Measurements from ENCODE around the gene NDUFV3. TPM values are rescaled to one million over a fixed set of nuclear protein-coding genes. Genes with fewer than 3 reads are reported as not detected.

NDUFV3 gene
- total and polyA plus RNA-seq, 2 donors (not counting 1 experiment from before 2014, with no cell fraction given): 37.7 to 38.2 TPM

DNA sequence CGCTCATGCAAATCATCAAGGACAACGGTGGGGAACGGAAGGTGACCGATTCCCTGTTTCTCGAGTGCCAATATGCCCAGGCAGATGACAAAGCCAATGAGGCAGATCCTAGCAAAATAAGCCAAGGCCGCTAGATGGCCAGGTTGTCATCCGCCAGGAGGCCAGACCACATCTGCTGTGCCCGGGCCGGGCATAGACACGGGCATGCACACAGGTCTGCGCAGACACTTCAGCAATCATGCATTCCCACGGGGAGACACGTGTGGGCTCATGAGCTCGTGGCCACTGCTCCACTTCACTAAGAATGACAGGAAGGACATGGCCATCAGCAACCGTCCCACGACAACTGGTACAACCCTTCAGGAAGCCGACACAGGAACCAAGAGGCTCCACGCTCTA, 37.2 kb upstream of the NDUFV3 start:
- no peaks in the 10 kb centered on the region for H3K4me1 ChIP-seq (ENCODE audit: control insufficient read depth, extremely low read depth, insufficient read depth, low read length)
- H3K27me3 ChIP-seq (ENCODE audit: control insufficient read depth, insufficient read depth, low read length): no peaks in the 10 kb centered on the region
- no peak overlapping the region for H3K4me2 ChIP-seq (ENCODE audit: extremely low read depth, insufficient read depth, low read length)
- H3K79me2 ChIP-seq (ENCODE audit: control insufficient read depth, insufficient read depth, low read length): peaks cover 3% of the 10 kb centered on the region
- no peak overlapping the region for H3K27ac ChIP-seq (ENCODE audit: insufficient read depth, low read length)
- no peak overlapping the region for H3K9ac ChIP-seq (ENCODE audit: insufficient read depth, low read length)
- no peak overlapping the region for H2AFZ ChIP-seq (ENCODE audit: low read length)
- H4K20me1 ChIP-seq (ENCODE audit: control insufficient read depth, extremely low read depth, insufficient read depth, low read length): no peaks in the 10 kb centered on the region
- no peak overlapping the region for H3K4me3 ChIP-seq (replicated peaks in 1 of 4; ENCODE audit: control extremely low read depth in 1 of 4, insufficient read depth in 1 of 4, low read depth in 3 of 4, low read length in 4 of 4)
- peaks cover 42% of the 10 kb centered on the region for H3K36me3 ChIP-seq (ENCODE audit: control insufficient read depth, insufficient read depth, low read length)
- TF ChIP-seq EZH2 (IDR thresholded peaks at IDR 0.05; ENCODE audit: low read length, missing control alignments): no peak
- TF ChIP-seq, protein P1, sequence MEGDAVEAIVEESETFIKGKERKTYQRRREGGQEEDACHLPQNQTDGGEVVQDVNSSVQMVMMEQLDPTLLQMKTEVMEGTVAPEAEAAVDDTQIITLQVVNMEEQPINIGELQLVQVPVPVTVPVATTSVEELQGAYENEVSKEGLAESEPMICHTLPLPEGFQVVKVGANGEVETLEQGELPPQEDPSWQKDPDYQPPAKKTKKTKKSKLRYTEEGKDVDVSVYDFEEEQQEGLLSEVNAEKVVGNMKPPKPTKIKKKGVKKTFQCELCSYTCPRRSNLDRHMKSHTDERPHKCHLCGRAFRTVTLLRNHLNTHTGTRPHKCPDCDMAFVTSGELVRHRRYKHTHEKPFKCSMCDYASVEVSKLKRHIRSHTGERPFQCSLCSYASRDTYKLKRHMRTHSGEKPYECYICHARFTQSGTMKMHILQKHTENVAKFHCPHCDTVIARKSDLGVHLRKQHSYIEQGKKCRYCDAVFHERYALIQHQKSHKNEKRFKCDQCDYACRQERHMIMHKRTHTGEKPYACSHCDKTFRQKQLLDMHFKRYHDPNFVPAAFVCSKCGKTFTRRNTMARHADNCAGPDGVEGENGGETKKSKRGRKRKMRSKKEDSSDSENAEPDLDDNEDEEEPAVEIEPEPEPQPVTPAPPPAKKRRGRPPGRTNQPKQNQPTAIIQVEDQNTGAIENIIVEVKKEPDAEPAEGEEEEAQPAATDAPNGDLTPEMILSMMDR (conservative IDR thresholded peaks at IDR 0.05 in 1 of 2, IDR thresholded peaks at IDR 0.05 in 1 of 2; ENCODE audit: low read depth in 1 of 2, low read length in 2 of 2): no peak
- no peak for DNase-seq (ENCODE audit: low read depth in 2 of 2)
- no peaks in the 10 kb centered on the region for H3K9me3 ChIP-seq (ENCODE audit: control insufficient read depth, insufficient read depth, low read depth, low read length)

DNA sequence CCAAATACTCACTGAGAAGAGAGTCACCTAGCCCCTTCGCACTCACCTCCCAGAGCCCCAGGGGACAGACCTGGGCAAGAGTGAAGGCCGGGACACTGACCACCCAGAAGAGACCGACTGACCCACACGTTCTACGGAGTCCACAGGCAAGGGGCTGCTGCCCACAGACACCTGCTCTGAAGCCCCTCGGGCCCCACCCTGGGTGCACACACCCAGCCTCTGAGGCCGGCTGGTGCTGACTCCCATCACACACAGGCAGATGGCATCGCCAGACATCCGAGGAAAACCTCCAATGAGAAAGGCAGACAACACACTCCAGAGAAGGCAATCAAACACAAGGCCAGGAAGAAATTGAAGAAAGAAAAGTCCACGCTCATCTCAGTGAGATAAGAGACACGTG, 35.9 kb upstream of the NDUFV3 start:
- H3K79me2 ChIP-seq (ENCODE audit: control insufficient read depth, insufficient read depth, low read length): peaks cover 3% of the 10 kb centered on the region
- H3K27ac ChIP-seq (ENCODE audit: insufficient read depth, low read length): no peak overlapping the region
- TF ChIP-seq EZH2 (IDR thresholded peaks at IDR 0.05; ENCODE audit: low read length, missing control alignments): no peak
- TF ChIP-seq, protein P1 (conservative IDR thresholded peaks at IDR 0.05 in 1 of 2, IDR thresholded peaks at IDR 0.05 in 1 of 2; ENCODE audit: low read depth in 1 of 2, low read length in 2 of 2): no peak
- H2AFZ ChIP-seq (ENCODE audit: low read length): no peak overlapping the region
- DNase-seq (ENCODE audit: low read depth in 2 of 2): no peak
- no peaks in the 10 kb centered on the region for H3K9me3 ChIP-seq (ENCODE audit: control insufficient read depth, insufficient read depth, low read depth, low read length)
- no peaks in the 10 kb centered on the region for H3K4me1 ChIP-seq (ENCODE audit: control insufficient read depth, extremely low read depth, insufficient read depth, low read length)
- H3K4me2 ChIP-seq (ENCODE audit: extremely low read depth, insufficient read depth, low read length): no peak overlapping the region
- peaks cover 37% of the 10 kb centered on the region for H3K36me3 ChIP-seq (ENCODE audit: control insufficient read depth, insufficient read depth, low read length)
- no peak overlapping the region for H3K4me3 ChIP-seq (replicated peaks in 1 of 4; ENCODE audit: control extremely low read depth in 1 of 4, insufficient read depth in 1 of 4, low read depth in 3 of 4, low read length in 4 of 4)
- no peaks in the 10 kb centered on the region for H4K20me1 ChIP-seq (ENCODE audit: control insufficient read depth, extremely low read depth, insufficient read depth, low read length)
- no peak overlapping the region for H3K9ac ChIP-seq (ENCODE audit: insufficient read depth, low read length)
- no peaks in the 10 kb centered on the region for H3K27me3 ChIP-seq (ENCODE audit: control insufficient read depth, insufficient read depth, low read length)

DNA sequence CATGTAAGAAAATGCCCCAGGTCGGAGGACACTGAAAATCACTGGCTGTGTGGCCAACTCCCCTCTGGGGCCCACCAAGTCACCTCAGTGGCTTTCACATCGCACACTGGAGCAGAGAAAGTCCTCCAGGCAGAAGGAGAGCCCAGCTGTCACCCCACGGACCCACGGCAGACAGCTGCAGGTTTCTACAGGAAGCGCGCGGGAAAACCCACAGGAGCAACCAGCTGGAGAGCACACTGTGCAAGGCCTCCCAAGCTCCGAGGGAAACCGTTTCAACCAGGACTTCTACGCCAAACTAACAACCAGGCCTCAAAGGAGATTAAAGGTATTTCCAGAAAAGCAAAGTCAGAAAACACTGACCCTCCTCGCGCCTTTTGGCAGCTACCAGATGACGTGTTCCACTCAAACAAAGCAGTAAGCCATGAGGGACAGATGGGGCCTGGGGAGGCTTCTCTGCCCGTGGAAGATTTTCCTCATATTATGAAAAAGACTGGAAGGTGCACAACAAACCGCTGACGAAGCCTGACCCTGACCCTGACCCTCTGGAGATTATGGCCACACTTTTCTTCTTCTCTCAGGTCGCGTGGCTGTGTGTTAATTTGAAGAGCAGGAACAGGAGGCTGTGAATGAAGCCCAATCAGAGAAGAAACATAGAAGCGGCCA, 34.8 kb upstream of the NDUFV3 start:
- H3K4me1 ChIP-seq (ENCODE audit: control insufficient read depth, extremely low read depth, insufficient read depth, low read length): no peaks in the 10 kb centered on the region
- TF ChIP-seq EZH2 (IDR thresholded peaks at IDR 0.05; ENCODE audit: low read length, missing control alignments): no peak
- TF ChIP-seq, protein P1 (conservative IDR thresholded peaks at IDR 0.05 in 1 of 2, IDR thresholded peaks at IDR 0.05 in 1 of 2; ENCODE audit: low read depth in 1 of 2, low read length in 2 of 2): no peak
- H3K9ac ChIP-seq (ENCODE audit: insufficient read depth, low read length): no peak overlapping the region
- H2AFZ ChIP-seq (ENCODE audit: low read length): no peak overlapping the region
- peaks cover 6% of the 10 kb centered on the region for H3K79me2 ChIP-seq (ENCODE audit: control insufficient read depth, insufficient read depth, low read length)
- H3K27ac ChIP-seq (ENCODE audit: insufficient read depth, low read length): no peak overlapping the region
- no peaks in the 10 kb centered on the region for H4K20me1 ChIP-seq (ENCODE audit: control insufficient read depth, extremely low read depth, insufficient read depth, low read length)
- no peaks in the 10 kb centered on the region for H3K27me3 ChIP-seq (ENCODE audit: control insufficient read depth, insufficient read depth, low read length)
- no peak overlapping the region for H3K4me3 ChIP-seq (replicated peaks in 1 of 4; ENCODE audit: control extremely low read depth in 1 of 4, insufficient read depth in 1 of 4, low read depth in 3 of 4, low read length in 4 of 4)
- no peak overlapping the region for H3K4me2 ChIP-seq (ENCODE audit: extremely low read depth, insufficient read depth, low read length)
- no peak for DNase-seq (ENCODE audit: low read depth in 2 of 2)
- peaks cover 40% of the 10 kb centered on the region for H3K36me3 ChIP-seq (ENCODE audit: control insufficient read depth, insufficient read depth, low read length)
- H3K9me3 ChIP-seq (ENCODE audit: control insufficient read depth, insufficient read depth, low read depth, low read length): no peaks in the 10 kb centered on the region

Data from fibroblast of lung (primary cell).